ENCODE data around the gene PRDM10.
A peak's percentile ranks its signal among the peaks of the same experiment; 100 is the strongest.

Gene PRDM10

DNA sequence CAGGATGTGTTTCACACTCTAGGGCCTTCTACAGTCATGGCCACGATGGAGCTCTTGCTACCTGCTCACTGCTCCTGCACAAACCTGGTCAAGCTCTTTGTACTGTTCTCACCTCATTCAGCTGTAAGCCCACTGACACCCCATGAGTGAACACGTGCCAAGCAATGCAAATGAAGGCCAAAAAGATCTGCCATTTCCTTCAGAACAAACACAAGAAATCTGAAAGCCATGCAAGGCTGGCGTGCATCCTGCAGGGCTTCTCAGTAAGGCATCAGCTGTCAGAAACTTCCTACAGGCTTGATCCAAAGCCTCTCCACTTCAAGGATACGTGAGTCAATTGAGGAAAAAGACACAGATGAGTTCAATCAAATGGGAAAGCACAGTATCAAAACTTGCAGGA, 63.1 kb downstream of the PRDM10 start:
- DNase-seq, result no peak

DNA sequence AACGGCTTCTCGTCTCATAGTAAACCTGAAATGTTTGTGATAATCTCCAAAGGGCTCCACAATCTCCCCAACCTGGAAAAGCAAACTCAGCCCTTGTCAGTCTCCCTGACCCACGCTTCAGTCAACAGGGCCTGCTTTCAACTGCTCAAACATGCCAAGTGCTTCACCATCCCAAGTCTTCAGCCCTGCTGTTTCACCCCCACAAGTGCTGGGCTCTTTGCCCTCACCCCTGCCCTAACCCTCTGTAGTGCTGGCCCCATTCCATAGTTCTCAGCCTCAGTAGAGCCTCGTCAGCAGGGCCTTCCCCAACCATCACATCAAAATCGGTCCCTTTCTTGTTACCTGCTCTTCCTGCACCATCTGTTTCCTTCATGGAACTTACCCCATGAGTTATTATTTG, 63.9 kb downstream of the PRDM10 start:
- DNase-seq, result no peak

DNA sequence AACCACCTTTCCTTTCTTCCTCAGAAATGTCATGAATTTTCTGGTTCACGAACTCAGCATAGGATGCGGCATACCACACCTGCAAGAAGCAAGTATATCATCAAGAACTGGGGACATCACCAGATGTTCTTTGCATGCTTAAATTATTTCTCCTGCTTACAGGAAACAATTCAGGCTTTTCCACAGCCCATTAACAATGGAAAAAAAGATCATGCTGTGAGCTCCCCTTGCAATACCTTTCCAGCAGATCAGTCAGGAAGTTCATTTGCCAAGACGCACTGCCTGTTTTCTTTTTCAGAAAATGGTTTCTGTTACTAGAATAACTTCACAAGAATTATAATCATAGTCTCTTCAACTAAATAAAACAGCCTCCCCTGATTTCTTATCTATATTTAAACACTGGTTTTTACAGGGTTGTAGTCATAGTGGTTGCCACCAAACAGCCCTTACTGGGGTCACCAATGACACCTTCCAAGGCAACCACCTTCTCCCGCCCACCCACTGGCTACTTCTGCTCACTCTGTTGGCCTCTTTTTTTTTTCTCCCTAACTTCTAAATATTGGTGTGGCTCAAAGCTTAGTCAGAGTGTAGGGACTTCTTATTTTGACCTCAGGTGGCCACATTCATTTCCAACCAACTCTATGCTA, 64.9 kb downstream of the PRDM10 start:
- no peak for DNase-seq

DNA sequence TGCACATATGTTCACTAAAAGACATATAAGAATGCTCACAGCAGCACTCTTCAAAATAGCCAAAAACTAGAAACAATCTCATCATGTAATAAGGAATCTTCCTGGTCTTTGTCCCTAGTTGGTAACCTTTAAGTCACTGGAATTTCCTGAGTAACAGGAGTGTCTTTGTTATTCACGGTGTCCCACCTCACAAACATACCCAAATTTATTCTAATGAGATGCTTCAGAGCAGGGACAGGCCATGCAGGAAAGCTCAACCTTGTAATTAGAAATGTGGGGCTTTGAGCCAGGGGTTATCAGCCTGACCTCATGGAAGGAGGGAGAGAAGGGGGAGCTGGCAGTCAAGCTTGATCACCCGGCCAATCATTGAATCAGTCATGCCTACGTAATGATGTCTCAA, 66.9 kb downstream of the PRDM10 start:
- DNase-seq, result no peak

DNA sequence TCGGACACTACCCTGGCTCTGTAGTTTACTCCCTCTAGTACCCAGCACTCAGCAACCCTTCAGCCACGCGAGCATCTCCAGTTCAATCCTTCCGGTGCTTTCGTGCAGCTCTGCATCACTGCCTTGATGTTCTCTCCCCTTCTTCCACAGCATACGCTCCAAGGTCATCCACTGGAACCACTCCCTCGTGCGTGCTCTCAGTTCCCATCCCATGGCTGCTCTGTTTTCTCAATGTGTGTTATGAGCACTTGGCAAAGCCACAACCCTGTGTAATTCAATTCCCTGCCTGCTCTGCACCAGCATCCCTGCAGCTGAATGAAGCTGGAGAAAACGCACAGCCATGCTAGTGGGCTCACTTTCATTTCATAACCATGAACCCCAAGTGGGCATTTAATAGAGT, 68.7 kb downstream of the PRDM10 start:
- no peak for DNase-seq

DNA sequence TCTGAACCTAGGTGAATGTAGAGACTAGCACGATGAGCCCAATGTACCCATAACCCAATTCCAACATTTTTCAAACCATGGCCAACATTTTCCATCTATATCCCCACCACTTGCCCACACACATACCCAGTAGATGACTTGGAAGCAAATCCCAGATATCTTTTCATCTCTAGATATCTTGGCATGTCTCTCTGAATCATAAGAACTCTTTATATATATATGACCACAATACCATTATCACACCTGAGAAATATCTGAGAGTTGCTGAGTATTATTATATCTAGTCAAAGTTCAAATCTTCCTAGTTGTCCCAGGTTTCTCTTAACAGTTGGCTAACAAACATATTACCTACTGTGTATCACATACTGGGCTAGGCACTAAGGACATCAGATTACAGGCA, 69.4 kb downstream of the PRDM10 start:
- no peak for DNase-seq

DNA sequence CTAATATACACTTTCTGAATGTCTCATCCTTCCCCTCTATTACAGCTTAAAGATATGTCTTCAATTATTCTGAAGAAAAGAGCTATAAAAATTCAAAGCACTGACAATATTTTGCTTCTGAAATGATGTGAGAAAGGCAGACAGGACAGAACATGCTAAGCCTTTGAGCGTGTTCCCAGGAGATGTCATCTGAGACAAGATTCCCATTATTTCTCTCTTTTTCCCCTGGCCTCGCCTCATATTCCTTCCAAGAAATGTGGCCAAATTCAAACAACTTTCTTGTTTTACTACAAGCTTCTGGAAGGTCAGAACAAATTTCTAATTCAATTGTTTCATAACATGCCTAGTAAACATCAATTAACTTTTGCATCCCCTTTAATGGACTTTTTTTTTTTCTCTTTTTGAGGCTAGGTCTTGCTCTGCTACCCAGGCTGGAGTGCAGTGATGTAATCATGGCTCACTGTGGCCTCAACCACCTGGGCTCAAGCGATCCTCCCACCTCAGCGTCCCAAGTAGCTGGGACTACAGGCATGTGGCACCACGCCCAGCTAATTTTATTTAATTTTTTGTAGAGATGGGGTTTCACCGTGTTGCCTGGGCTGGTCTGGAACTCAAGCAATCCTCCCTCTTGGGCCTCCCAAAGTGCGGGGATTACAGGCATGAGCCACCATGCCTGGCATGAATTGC, 70.1 kb downstream of the PRDM10 start:
- DNase-seq, result no peak

DNA sequence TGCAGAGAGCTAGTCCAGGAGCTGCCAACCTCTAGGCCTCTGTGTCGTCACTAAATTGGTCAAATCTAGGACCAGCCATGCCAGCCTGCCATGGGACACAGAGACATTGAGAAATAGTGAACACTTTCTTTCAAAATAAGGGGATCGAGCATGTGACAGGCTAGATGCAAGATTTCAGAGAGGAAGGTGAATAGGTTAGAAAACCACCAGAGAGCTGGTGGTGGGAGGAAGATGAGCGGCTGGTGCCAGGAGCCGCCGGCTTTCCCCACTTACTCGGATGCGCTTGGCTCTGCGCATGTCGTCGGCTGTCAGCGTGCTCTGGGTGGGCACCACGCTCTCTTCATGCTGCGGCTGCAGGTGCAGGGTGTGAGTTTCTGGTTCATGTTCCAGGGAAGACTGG, 71.9 kb downstream of the PRDM10 start:
- DNase-seq, result peak; percentile 7

DNA sequence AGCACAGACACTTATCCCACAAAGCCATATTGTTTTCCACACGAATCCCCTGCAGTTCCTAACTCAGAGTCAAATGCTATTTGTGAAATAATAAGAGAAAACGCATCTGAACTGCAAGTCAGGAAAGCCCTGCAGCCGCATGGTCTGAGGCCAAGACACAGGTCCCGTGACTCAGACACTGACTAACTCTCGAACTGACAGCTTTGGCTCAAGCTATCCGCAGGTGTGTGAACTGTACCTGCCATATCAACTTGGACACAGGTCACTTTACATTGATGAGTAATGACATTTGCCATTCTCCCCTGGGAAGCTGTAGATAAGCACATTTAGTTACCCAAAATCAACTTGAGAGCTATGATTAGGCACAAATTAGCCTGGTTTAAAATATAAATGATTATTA, 72.3 kb downstream of the PRDM10 start:
- peak; percentile 4 for DNase-seq

DNA sequence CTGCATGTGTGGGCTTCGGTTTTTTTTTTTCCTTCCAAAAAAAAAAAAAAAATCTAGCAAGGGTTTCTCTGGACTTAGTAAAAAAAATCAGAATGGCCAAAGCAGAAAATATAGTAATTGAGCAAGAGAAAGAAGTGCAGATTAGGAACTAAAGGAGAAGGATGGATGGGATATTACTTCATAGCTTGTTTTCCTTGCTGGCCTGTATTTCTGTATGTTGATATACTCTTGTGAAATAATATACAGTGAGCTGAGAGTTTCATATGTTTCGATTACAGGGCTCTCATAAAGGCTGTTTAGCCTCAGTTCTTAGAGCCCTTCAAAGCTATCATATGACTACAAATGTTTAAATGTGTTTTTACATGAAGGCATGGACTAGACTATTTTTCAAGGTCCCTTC, 72.9 kb downstream of the PRDM10 start:
- DNase-seq, result no peak

DNA sequence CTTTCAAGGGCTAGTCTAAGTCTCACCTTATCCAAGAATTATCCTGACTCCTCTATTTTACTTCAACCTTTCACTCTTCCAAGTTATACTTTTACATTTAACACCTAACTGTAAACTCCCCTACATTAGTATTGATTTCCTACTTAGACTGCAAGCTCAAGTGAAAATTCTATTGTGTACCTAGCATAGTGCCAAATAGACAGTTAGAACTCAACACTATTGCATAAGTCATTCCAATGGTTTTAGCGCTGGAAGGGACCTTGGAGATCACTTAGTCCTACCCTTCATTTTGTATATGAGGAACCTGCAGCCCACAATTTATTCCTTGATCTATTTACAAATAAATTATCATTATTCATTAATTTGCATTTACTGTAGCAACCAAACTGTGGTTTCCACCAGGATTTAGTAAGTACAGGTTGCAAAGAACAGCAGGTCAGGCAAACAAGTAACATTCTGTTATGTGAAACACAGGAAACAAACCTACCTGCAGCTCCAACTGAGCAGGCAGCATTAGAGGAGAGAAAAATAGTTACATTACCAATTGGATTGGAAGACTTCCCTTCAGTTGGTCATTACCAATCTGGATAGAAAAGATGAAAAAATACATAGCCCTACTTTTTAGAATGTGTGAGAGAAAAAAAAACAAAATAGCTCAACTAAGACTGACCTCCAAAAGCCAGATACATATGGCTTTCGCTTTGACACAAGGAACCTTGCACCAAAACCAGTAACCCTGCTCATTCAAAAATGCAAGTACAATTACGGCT, 73.5 kb downstream of the PRDM10 start:
- no peak for DNase-seq

DNA sequence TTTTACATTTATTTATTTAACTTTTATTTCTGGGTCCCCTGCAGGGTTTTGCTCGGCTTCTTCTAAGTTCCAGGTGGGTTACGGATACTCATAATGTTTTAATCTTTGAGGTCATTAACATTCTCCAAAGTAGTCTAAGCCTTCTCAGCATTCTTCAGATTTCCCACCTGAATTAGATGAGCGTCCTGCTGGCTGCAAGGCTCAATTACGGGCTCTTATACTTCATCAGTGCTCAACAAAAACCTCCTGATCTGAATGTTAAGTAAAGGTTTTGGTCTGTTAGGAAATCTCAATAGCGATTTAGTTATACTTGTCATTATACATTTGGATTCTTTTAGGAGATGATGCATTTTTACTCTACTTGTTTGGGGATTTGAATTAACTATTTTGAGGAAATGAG, 80.0 kb downstream of the PRDM10 start:
- no peak for DNase-seq

DNA sequence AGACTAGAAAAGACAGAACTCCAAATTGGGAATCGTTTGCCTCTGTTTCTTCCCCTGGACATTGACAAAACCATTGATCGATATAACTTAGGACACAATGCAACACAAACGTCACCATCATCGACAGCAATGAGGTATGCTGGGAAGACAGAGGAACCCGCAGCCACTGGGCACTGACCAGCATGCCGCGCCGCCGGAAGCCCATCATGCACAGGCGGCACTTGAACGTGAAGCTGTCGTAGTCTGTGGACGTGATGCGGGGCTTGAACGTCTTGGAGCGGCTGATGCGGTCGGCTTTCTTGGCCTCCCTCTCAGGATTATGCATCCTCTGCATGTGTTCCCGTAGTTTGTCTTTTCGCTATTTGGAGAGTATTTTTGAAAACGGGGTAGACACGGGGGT, 84.3 kb downstream of the PRDM10 start:
- DNase-seq, result no peak

DNA sequence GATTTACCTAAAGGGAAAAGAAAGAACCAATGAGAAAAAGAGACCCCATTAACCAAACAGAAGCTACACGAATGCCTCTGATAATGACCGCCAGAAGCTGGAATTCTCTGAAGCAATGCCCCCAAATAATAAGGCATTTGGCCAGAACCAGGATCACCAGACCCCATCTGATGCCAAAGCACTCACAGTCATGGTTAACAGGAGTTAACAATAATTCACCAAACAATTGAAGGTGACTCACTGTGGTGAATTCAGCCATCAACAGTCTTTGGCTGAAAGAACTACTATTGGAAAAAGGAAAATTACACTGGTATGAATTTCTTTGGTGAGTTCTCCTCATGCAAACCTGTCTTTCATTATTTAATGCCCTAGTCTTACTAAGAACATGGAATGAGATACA, 85.4 kb downstream of the PRDM10 start:
- no peak for DNase-seq

DNA sequence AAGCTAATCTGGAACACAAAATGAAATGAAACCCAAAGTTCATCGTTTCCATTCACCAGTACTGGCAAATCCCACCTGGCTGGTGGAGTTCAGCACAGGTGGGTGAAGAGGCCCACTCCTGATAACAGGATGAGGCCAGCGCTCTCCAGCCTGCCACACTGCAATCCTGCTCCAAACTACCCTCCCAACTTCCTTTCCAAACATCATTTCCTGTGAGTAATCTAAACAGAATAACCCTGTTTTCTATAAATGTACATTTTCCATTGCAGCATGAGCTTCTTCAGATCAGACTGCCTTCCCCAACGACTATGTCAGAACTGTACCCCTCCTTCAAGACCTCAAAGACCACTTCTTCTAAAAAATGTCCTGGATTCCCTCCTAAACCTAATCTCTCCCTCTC, 91.3 kb downstream of the PRDM10 start:
- no peak for DNase-seq

DNA sequence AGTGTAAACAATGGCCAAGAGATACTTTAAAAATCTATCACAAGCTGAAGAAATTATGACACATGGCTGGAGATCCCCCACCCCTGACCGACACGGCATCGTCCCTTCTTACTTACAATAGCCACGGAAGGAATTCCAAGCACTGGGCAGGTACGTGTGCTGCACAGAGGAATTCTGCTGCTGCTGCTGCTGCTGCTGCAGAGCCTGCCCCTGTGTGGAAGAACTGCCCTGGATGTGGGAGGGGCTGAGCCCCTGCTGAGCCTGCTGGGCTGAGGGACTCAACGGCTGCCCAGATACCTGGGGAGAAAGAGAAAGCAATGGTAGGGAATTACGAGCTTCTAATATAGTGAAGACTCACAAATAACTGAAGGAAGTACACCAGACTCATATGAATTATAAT, 92.3 kb downstream of the PRDM10 start:
- no peak for DNase-seq

DNA sequence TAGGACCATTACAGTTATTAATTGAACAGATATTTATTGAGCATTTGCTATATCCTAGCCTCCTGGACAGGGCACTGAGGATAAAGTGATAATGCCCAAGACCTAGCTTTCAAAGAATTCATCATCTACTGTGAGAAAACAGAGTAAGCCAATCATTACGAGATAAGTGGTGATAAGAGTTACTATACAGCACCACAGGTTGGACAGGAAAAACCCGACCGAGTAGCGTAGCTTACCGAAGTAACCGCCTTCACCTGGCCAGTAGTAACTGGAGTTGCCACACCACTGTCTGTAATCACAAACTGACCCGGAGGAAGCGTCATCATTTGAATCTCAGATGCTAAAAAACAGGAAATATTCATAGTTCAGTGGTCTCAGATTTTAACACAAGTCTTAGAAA, 97.2 kb downstream of the PRDM10 start:
- DNase-seq, result no peak

DNA sequence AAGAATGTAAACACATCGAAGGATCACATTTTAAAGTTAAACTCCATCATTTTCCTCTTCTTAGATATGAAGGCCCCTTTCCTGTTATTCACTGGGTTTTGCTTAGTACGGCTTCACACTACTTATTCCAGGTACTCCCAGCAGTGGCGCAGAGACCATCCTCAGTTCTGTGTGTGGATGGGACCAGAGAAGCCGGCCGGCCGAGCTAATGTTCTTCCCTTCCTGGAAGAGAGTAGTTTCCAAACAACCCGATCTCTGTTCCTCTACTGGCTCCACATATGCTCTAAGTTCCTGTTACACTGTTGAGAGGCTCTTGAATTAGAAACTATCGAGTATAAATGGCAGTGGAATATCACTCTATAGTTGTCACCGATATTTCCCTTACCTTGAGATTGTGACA, 106.6 kb downstream of the PRDM10 start:
- DNase-seq, result no peak

DNA sequence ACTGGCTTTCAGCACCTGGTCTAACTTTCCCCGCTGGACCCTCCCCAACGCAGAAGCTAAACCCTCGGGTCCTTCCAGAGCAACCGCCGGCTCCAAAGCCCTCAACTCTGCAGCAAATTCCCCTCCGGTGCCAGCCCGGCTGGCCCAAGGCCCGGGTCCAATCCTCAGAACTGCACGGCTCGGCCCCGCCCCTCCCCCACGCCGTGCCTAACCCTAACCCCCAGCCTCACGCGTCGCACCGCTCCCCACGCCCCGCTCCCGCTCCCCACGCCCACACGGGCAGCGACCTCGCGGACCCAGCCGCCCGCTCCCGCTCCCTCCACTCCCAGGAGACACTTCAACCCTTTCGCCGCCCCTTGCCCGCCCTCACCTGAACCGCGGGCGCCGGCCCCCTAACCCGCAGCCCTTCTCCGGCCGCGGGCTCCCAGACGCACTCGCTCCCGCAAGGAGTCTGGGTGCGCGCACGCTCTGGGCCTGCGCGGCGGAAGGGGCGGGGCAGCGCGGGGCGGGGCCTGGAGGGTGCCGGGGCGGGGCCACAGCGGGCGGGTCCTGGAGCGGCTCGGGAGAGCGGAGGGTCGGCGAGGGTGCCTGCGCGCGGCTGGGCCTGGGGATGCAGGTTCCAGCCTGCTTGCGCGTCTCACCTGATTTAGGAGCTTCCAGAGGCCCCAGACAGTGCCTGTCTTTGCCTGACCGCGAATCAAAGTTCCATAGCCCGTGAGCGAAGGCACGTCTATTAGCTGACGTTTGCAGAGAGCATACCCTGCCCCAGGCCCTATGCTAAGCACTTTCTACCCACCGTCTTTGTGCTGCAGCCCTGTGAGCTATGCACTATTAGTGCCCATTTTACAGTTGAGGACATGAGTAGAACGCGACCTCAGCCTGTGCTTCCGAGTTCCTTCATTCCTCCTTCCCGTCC, 107.3 kb downstream of the PRDM10 start, which contains the start of gene NFRKB:
Gene NFRKB (minus strand): TSS at position 453 of the 916 bp plus-strand sequence. CDS start 2,729 bp downstream, outside the sequence.
- peak; percentile 84 for DNase-seq

DNA sequence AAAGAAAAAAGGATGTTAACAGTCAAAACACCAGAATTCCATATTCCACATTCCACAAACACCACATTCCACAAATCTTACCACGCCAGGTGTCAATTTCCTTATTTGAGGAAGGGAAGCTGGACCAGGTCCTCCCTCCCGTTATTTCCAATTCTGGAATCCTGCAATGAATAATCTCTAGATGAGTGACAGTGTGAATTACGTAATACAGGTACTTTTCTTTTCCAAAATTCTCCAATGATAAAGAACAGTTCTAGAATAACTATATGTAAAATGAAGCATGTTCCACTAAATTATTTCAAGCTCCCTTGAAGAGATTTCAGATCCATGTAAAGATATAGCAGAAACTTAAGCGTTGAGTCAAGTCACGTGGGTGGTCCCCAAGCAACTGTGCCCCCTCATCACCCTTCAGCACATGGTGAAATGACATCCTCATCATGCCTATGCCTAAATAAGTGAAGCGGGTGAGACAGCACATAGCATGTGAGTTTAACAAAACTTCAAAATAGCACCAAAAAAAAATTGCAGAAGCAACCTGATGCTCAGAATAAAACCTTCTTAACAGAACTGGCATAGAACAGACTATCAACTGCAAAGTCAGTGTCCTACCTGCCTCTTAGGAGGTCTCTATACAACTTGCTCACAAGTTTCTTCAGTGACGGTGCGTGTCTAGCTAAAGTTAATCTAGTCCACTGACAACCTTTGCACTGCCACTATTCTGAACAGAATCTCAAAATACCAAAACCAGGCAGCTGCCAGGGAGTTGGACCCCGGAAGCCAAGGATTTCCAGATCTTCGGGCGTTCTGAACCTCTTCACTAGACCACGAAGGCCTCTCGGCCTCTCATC, 108.1 kb downstream of the PRDM10 start:
- no peak for DNase-seq

DNA sequence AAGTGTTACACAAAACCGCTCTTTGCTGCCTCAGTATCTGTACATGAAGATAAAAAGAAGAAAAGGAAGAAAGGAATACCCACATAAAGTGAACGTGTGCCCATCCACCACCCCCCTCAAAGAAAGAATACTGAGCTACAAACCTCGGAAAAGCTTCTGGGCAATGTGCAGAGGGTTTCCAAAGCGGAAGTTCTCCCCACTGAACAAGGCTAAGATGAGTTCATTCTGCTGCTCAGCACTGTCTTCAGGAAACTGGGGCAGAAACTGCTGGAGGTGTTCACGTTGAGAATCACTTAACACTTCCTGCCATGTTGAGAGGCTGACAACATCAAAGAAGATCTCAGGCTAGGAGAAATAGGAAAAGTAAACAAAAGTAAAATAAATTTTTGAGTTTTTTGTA, 114.2 kb downstream of the PRDM10 start:
- no peak for DNase-seq

DNA sequence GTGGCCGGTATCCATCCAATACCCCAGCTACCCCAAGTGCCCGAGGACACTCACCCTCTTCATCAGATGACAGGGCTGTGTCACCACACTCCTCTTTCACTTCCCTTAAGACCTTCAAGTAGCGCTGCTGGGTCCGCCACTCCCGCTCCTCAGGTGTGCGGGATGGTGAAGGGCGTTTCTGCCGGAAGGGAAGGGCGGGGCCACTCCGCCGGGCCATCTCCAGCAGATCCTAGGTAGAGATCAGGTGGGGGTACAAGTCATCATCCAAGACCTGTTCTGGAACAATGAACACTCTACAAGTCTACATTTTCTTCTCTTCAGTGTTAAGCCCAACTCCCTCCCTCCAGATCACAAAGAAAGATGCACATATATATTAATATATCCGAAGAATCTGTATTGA, 117.3 kb downstream of the PRDM10 start:
- no peak for DNase-seq
